ENCODE measurements around the gene DAPK1. TPM values are rescaled to one million over a fixed set of nuclear protein-coding genes. Genes with fewer than 3 reads are reported as not detected.

Gene DAPK1
- total and polyA plus RNA-seq, 2 donors from 2014 or later: 15.5 to 166 TPM

DNA sequence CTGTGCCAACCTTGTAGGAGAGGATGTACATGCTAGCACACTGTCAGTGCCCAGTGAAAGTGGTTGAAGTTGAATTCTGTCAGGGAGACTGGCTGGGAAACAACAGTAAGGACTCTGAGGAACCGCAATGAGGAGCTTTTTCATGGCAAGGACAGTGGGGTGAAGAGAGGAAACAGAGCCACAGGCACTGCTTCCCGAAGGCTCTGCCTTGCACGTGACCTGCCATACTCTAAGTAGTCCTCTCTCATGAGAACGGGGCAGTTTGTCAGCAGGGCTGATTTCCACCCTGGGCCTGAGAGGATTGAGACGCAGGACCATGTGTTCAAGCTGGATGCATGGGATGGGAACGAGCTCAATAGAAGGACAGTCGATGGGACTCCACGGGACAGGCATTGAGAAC is 121.7 kb downstream of the DAPK1 start:
- Histone ChIP-seq H3K9me3 (ENCODE audit: control insufficient read depth in 2 of 3, insufficient read depth in 1 of 3, low read length in 3 of 3) (no peaks in the 10 kb centered on the region), H3K4me1 (ENCODE audit: control insufficient read depth in 2 of 3, insufficient read depth in 2 of 3, low read depth in 1 of 3, low read length in 3 of 3) (peaks cover 0 to 6% (median 3%) of the 10 kb centered on the region in 3 donors), H3K9ac (ENCODE audit: low read length in 3 of 3) (no peak overlapping the region), H3K4me3 (ENCODE audit: low read length in 3 of 3) (no peak overlapping the region), H3K36me3 (ENCODE audit: control insufficient read depth in 2 of 3, insufficient read depth in 3 of 3, low read length in 3 of 3) (peaks cover 0 to 4% (median 0%) of the 10 kb centered on the region in 3 donors), H3K27me3 (ENCODE audit: control insufficient read depth, insufficient read depth, low read length) (no peaks in the 10 kb centered on the region), H3K27ac (ENCODE audit: low read depth in 2 of 2, low read length in 2 of 2) (no peak overlapping the region)
- FAIRE-seq (no peak), DNase-seq (no peak)
- TF ChIP-seq, protein P1, sequence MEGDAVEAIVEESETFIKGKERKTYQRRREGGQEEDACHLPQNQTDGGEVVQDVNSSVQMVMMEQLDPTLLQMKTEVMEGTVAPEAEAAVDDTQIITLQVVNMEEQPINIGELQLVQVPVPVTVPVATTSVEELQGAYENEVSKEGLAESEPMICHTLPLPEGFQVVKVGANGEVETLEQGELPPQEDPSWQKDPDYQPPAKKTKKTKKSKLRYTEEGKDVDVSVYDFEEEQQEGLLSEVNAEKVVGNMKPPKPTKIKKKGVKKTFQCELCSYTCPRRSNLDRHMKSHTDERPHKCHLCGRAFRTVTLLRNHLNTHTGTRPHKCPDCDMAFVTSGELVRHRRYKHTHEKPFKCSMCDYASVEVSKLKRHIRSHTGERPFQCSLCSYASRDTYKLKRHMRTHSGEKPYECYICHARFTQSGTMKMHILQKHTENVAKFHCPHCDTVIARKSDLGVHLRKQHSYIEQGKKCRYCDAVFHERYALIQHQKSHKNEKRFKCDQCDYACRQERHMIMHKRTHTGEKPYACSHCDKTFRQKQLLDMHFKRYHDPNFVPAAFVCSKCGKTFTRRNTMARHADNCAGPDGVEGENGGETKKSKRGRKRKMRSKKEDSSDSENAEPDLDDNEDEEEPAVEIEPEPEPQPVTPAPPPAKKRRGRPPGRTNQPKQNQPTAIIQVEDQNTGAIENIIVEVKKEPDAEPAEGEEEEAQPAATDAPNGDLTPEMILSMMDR (IDR thresholded peaks at IDR 0.05; ENCODE audit: borderline replicate concordance, extremely low read depth, insufficient read depth): no peak
- intact Hi-C loops (cut with DNase I): no loop called here

DNA sequence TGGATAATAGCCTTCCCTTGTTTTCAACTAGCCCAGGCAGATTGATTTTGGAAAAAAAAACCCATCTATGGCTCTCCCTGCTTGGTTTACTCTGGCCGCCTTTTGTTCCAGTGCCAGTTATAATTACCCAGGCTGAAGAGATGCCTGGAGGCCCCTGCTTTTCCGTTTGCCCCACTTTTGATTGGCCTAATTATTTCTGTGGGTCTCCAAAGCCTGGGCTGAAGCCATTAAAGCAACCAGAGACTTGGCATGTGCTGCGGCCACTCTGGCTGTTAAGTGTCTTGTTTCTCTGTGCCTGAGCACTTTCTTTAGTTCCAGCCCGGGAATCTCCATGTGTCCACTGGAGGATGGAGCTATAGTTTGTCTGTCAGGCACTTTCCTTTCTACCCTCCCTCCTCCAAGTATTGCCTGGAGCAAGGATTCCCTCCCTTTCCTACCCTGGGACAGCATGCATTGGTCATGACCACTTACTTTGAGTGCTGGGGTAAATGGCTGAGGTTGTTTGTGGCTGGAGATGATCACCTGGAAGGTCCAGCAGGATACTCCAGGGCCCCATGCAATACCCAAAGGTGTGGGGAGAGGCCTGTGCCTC is 123.2 kb downstream of the DAPK1 start:
- H3K4me1 ChIP-seq (ENCODE audit: control insufficient read depth in 2 of 3, insufficient read depth in 2 of 3, low read depth in 1 of 3, low read length in 3 of 3): peaks cover 0 to 6% (median 0%) of the 10 kb centered on the region in 3 donors
- H3K27me3 ChIP-seq (ENCODE audit: control insufficient read depth, insufficient read depth, low read length): no peaks in the 10 kb centered on the region
- peaks cover 0 to 4% (median 0%) of the 10 kb centered on the region in 3 donors for H3K36me3 ChIP-seq (ENCODE audit: control insufficient read depth in 2 of 3, insufficient read depth in 3 of 3, low read length in 3 of 3)
- intact Hi-C loops (cut with DNase I): no loop called here
- no peaks in the 10 kb centered on the region for H3K9me3 ChIP-seq (ENCODE audit: control insufficient read depth in 2 of 3, insufficient read depth in 1 of 3, low read length in 3 of 3)
- no peak overlapping the region for H3K27ac ChIP-seq (ENCODE audit: low read depth in 2 of 2, low read length in 2 of 2)
- no peak for FAIRE-seq
- H3K9ac ChIP-seq (ENCODE audit: low read length in 3 of 3): no peak overlapping the region
- peak in 1 of 5 donors; percentile 21 for DNase-seq
- TF ChIP-seq, protein P1 (IDR thresholded peaks at IDR 0.05; ENCODE audit: borderline replicate concordance, extremely low read depth, insufficient read depth): no peak
- H3K4me3 ChIP-seq (ENCODE audit: low read length in 3 of 3): no peak overlapping the region

DNA sequence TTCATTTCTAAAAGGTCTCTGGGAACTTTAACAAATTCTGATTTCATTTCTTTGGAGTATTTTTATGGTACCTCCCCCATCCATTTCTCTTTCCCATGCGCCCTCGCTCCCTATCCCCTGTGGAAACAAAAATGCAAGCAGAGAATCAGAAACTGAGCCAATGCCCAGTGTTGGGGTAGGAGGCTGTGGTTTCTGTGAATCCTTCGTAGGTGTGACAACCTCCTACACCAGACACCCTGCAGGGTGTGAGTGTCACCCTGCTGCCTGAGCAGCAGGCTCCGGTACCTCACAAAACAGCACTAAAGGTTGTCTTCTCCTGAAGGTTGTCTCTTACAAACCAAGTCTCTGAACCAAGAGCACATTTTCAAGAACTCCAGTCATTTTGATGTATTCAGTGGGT is 124.4 kb downstream of the DAPK1 start:
- Histone ChIP-seq H3K4me3 (ENCODE audit: low read length in 3 of 3) (no peak overlapping the region), H3K36me3 (ENCODE audit: control insufficient read depth in 2 of 3, insufficient read depth in 3 of 3, low read length in 3 of 3) (peaks cover 0 to 4% (median 0%) of the 10 kb centered on the region in 3 donors), H3K9me3 (ENCODE audit: control insufficient read depth in 2 of 3, insufficient read depth in 1 of 3, low read length in 3 of 3) (no peaks in the 10 kb centered on the region), H3K27ac (ENCODE audit: low read depth in 2 of 2, low read length in 2 of 2) (no peak overlapping the region), H3K27me3 (ENCODE audit: control insufficient read depth, insufficient read depth, low read length) (no peaks in the 10 kb centered on the region), H3K9ac (ENCODE audit: low read length in 3 of 3) (no peak overlapping the region), H3K4me1 (ENCODE audit: control insufficient read depth in 2 of 3, insufficient read depth in 2 of 3, low read depth in 1 of 3, low read length in 3 of 3) (peaks cover 0 to 6% (median 0%) of the 10 kb centered on the region in 3 donors)
- no peak for DNase-seq
- TF ChIP-seq, protein P1 (IDR thresholded peaks at IDR 0.05; ENCODE audit: borderline replicate concordance, extremely low read depth, insufficient read depth): no peak
- intact Hi-C loops (cut with DNase I): no loop called here
- no peak for FAIRE-seq
